ES-I3 (cell line): ENCODE data around the gene FBXL4.
A peak's percentile ranks its signal among the peaks of the same experiment; 100 is the strongest.

Experiments used
- H3K36me3 ChIP-seq: 2 replicates; pipeline ENCODE4 v1.6.1; 2013; ENCODE audit warnings: mild to moderate bottlenecking, low read length, control low read depth, moderate library complexity; ENCODE audit not compliant: insufficient read depth
- H3K4me1 ChIP-seq: 2 replicates; pipeline ENCODE4 v1.6.1; 2013; ENCODE audit warnings: mild to moderate bottlenecking, control low read depth, low read length; ENCODE audit not compliant: insufficient read depth
- H3K9ac ChIP-seq: 2 replicates; pipeline ENCODE4 v1.6.1; 2013; ENCODE audit warnings: low read depth, mild to moderate bottlenecking, low read length, moderate library complexity
- H3K9me3 ChIP-seq: 2 replicates; pipeline ENCODE4 v1.6.1; 2013; ENCODE audit warnings: mild to moderate bottlenecking, low read length, moderate library complexity; ENCODE audit not compliant: control insufficient read depth, insufficient read depth

FBXL4 gene

GRCh38 chr6:98887650-98888049, 60.1 kb downstream of the FBXL4 start:
- peaks cover 3% of the 10 kb centered on the region for H3K36me3 ChIP-seq

DNA sequence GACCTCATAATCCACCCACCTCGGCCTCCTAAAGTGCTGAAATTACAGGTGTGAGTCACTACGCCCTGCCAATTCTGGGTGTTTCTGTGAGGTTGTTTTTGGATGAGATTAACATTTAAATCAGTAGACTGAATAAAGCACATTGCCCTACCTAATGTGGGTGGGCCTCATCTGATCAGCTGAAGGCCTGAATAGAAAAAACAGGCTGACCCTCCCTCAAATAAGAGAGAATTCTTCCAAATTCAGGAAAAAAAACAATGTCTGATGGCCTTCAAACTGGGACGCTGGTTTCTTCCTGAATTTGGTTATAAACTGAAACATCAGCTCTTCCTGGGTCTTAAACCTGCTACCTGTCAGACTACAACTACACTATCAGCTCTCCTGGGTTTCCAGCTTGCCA, 62.4 kb downstream of the FBXL4 start:
- H3K9me3 ChIP-seq = no peaks in the 10 kb centered on the region
- no peak overlapping the region for H3K9ac ChIP-seq
- H3K4me1 ChIP-seq = no peaks in the 10 kb centered on the region
- H3K36me3 ChIP-seq = peaks cover 3% of the 10 kb centered on the region

More at GRCh38 chr6:98887650-98888049, 60.1 kb downstream of the FBXL4 start:
- Histone ChIP-seq H3K9ac (no peak overlapping the region), H3K4me1 (no peaks in the 10 kb centered on the region), H3K9me3 (no peaks in the 10 kb centered on the region)

DNA sequence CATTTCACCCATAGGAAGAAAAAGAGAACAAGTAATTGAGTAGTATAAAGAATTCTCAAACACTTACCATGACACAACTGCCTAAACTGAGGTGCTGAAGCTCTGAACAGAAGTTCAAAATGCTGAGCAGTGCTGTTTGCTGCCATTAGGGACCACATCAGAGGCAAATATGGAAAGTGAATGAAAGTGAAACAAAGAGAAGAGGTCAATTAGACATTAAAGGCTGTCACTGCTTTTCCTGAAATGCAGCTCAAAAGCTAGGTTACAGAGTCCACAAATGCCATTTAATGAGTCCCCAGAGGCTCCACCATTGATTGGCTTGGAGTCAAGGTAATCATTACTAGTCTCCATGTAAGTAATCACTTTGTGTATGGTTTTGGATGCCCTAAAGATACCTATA, 67.3 kb downstream of the FBXL4 start:
- no peaks in the 10 kb centered on the region for H3K4me1 ChIP-seq
- no peak overlapping the region for H3K9ac ChIP-seq
- no peaks in the 10 kb centered on the region for H3K9me3 ChIP-seq
- H3K36me3 ChIP-seq = no peaks in the 10 kb centered on the region; the same call in 1 of the 2 replicates

- H3K9ac ChIP-seq = no peak overlapping the region
- no peaks in the 10 kb centered on the region; the same call in 1 of the 2 replicates for H3K36me3 ChIP-seq
- no peaks in the 10 kb centered on the region for H3K4me1 ChIP-seq
- H3K9me3 ChIP-seq = no peaks in the 10 kb centered on the region
Measured at GRCh38 chr6:98877250-98877649, 70.5 kb downstream of the FBXL4 start.

- H3K4me1 ChIP-seq = no peaks in the 10 kb centered on the region
- H3K36me3 ChIP-seq = no peaks in the 10 kb centered on the region; the same call in 1 of the 2 replicates
- H3K9ac ChIP-seq = no peak overlapping the region
- no peaks in the 10 kb centered on the region for H3K9me3 ChIP-seq
Measured at GRCh38 chr6:98875375-98875774, 72.4 kb downstream of the FBXL4 start.

DNA sequence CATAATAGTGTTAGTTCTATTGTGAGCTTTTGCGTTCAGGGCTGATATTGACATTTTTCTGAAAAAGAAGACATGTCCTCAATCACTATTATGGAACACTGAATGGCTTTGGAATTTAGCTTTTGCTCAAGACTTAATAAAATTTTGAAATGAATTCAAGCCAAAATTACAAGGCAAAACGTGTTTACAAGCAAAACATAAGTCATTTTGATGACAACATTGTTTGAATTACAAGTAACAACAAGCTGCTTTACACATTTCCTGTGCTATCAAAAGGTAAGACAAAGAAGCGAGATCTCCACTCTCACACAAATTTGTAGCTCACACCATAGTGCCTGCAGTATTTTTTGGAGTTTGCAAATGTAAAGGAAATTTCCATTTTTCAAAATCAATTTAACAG, 75.9 kb downstream of the FBXL4 start:
- Histone ChIP-seq H3K4me1 (no peaks in the 10 kb centered on the region), H3K9me3 (no peaks in the 10 kb centered on the region), H3K36me3 (no peaks in the 10 kb centered on the region; the same call in 1 of the 2 replicates), H3K9ac (no peak overlapping the region)

DNA sequence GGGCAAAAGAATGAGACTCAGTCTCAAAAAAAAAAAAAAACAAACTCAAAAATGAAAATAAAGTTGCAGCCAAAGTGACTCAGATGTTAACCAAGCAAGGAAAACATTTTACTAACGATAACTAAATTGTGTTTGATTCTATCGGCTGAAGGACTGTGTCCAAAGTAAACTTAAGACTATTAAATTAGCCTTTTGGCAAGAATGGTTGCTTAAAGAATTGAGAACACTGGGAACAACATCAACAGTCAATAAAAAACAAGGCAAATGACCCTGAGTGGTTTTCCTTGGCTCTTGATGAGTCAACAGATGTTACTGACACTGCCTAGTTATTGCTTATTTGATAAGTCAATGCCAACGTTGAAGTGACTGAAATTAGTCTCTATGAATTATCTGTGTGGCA, 76.7 kb downstream of the FBXL4 start:
- H3K36me3 ChIP-seq = no peaks in the 10 kb centered on the region; the same call in 1 of the 2 replicates
- H3K9ac ChIP-seq = no peak overlapping the region
- no peaks in the 10 kb centered on the region for H3K4me1 ChIP-seq
- H3K9me3 ChIP-seq = no peaks in the 10 kb centered on the region

DNA sequence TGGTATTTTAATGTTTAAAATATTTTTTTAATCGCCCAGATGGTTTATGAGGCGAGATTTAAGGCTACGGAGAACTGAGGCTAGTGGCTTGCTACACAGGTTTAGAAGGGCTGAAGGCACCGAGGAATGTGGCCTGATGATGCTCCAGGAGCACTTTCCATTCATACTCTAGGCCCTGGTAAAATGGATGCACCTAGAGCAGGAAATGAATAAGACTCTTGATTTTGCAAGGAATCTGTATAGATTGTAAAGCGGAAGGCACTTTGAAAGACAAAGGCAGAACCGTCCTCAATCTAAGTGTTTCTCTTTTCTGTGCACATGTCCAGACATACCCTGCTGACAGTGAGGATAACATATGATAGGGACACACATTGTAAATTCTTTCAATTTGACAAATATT, 83.2 kb downstream of the FBXL4 start:
- H3K4me1 ChIP-seq = peaks cover 5% of the 10 kb centered on the region; the same call in 1 of the 2 replicates
- H3K9ac ChIP-seq = no peak overlapping the region
- H3K9me3 ChIP-seq = no peaks in the 10 kb centered on the region
- H3K36me3 ChIP-seq = no peaks in the 10 kb centered on the region

DNA sequence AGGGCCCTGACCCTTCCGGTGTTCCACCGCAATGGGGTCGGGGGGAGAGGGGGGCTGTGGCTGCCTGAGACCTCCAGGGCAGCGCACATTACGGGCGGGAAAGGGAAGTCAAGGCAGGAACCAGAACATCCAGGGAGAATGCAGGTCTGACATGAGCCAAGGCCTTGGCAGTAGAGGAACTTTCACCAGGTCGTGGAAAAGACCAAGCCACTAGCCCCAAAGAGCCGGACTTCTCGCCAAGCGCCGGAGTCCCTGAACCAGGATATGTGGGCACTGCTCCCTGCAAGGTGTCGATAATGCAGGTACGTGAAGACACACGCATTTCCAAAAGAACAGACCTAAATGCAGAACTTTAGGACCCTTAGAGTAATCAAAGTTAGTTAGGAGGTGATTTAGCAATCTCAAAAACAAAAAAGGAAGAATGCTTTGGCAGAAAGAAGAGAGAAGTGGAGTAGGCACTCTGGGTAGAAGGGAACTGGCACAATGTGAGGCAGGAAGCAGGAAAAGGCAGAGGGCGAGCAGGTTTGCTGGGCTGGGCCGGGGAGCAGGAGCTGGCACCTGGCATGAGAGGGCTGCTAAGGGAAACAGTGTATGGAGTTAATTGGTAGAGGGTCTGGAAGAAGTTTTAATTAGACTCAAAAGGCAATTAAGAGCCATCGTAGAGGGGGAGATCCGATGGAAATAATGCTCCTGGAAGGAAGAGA, 99.1 kb downstream of the FBXL4 start:
- Histone ChIP-seq H3K4me1 (no peaks in the 10 kb centered on the region), H3K36me3 (no peaks in the 10 kb centered on the region), H3K9ac (peak overlapping the region; percentile 52; the same call in 1 of the 2 replicates), H3K9me3 (no peaks in the 10 kb centered on the region)

DNA sequence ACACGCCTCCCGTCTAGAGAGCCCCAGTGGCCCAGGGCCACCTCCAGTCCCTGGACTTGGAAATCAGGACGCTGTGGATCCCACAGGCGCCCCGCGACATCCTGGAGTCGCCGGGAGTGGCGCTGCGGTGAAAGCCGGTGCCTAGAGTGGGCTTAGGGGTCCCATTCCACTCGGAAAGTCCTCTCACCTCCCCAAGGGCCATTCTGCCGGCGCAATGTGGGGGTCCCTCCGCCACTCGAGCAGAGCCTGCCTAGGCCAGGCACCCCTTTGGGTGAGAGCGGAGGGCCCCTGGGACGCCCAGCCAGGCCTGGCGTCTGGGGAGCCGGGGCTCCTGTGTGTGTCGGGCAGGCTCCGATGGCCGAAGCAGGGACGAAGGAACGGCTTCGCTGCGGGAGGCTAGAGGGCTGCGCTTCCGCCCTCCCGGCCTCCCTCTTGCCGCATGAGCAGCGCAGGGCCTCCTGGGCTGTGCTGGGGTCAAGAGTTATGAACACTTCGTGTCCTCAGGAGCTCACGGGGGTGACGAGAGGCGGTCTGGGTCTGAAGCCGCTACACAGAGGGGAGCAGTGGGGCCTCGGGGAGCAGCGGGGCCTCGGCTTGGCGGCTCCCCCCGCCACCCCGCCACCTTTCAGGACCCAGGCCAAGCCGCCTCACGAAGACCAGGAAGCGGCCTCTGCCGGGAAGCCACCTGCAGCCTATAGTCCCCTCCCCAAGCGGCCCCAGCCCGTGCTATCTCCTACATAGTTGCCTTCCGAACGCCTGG, 99.8 kb downstream of the FBXL4 start:
- H3K4me1 ChIP-seq = no peaks in the 10 kb centered on the region
- no peaks in the 10 kb centered on the region for H3K9me3 ChIP-seq
- no peaks in the 10 kb centered on the region for H3K36me3 ChIP-seq
- peak overlapping the region; percentile 52 for H3K9ac ChIP-seq

DNA sequence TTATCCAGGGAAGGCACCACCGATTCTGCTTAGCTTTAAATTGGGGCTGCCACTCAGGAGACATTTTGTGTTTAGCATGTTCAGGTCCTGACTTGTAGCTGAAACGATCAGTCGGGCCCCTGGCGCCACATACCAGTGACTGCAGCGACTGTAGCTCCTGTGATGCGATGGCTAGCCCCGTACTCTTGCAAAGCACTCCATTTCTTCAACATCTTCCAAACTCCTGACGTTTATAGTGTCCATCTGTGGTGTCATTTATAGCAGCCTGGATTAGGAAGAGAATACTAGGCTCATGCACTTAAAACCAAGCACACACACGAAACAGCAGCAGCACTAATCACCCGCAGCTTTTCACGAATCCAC, 100.3 kb downstream of the FBXL4 start:
- Histone ChIP-seq H3K4me1 (no peaks in the 10 kb centered on the region), H3K9ac (peak overlapping the region; percentile 52; the same call in 1 of the 2 replicates), H3K36me3 (no peaks in the 10 kb centered on the region), H3K9me3 (no peaks in the 10 kb centered on the region)

DNA sequence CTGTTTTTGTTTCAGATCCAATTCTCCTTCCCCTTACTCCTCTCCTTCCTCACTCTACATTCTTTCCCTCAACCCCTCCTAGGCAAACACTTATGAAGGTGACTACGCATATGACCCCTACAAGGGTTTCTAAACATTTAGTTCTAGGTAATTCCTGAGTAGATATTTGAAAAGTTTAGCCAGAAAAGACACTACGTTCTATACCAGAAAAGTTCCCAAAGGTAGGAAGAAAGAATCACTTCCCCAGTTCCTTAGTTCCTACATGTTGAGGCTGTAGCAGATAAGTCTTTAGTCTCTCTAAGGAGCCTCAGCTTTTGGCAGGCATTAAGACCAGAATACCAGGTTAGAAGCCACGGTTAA, 101.7 kb downstream of the FBXL4 start:
- Histone ChIP-seq H3K9ac (no peak overlapping the region), H3K36me3 (no peaks in the 10 kb centered on the region), H3K9me3 (no peaks in the 10 kb centered on the region), H3K4me1 (peaks cover 3% of the 10 kb centered on the region)

- H3K9me3 ChIP-seq = no peaks in the 10 kb centered on the region
- peak overlapping the region; percentile 14; the same call in 1 of the 2 replicates for H3K9ac ChIP-seq
- no peaks in the 10 kb centered on the region for H3K36me3 ChIP-seq
- peaks cover 3% of the 10 kb centered on the region for H3K4me1 ChIP-seq
Measured at GRCh38 chr6:98845211-98846020, 102.3 kb downstream of the FBXL4 start.
